Right renal pelvis (tissue), 4 donors: ENCODE measurements around the gene FBXO42. TPM values are rescaled to one million over a fixed set of nuclear protein-coding genes. Genes with fewer than 3 reads are reported as not detected.

Source experiments
- DNase-seq, 4 donors: peaks; one replicate each; pipeline ENCODE4 v3.0.0-alpha.2; 2013; ENCODE audit warnings: low read depth in 4 of 4, low spot score in 3 of 4, missing footprints in 1 of 4
- polyA plus RNA-seq, 4 donors: library from polyadenylated mRNA; unstranded; fragments of 120-200 nt; gene quantifications; one replicate each; pipeline ENCODE4 v1.2.1, GENCODE V29; 2013; ENCODE audit not compliant: insufficient read length in 4 of 4

Gene FBXO42
- polyA plus RNA-seq, 4 donors: 21.1 to 24.8 (median 22.1) TPM

DNA sequence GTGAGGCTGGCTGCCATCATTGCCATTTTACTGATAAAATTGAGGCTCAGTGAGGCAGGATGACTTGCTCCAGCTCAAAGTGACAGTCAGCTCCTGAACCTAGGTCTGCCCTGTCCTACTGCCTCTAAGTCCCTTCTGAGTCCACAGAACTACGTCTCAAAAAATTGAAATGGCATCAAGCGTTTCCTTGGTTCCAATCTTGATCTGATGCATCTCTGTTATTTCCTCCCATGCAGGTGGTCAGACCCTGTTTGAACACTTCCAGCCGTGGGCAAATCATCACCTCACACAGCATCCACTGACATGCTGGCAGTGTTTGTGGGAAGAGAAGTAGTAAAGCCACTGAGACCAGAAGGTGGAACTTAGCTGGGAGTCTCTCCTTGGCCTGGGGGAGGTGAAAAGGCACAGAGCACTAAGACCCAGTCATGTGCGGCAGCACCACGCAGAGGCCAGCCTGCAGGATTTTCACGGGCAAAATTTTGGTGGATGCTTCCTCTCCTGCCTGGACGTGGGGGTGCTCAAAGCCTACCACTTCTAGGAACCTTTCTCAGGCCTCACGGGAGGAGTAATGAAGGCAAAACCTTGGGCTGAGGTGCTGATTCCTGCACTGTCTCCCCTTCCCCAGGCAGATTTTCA is 107.5 kb downstream of the FBXO42 start:
- no peak for DNase-seq

DNA sequence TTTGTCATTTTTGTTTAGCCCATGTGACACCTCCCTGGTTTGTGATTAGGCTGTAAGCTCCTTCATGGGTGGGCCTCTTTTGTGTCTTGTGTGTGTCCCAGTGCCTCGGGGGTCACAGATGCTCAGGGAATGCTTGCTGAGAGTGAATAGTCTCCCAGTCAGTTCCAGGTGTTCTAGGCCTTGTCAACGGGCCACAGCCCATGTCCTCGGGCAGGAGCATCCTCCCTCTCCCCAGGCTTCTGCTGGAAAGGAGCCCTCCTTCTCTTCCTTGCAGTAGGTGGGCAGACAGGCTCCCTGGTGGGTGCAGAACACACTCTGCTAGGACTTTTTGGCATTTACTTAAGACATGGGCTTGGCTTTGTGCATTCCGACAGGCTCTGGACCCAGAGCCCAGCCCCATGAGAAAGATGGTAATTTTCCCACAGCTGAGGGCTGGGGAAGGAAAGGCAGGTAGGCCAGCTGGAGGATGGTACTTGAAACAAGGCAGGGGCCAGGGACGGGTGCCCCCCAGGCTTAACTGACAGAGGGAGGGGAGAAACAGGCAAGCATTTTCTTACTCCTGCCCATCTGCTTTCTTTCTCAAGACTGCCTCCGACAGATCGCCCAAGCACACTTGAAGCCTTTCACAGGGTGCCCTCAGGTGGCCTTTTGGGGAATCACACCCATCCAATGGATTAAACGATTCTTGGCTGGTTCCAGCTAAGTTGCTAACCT is 108.2 kb downstream of the FBXO42 start:
- peak in 3 of 4 donors; percentile 72 to 75 (median 74) for DNase-seq

DNA sequence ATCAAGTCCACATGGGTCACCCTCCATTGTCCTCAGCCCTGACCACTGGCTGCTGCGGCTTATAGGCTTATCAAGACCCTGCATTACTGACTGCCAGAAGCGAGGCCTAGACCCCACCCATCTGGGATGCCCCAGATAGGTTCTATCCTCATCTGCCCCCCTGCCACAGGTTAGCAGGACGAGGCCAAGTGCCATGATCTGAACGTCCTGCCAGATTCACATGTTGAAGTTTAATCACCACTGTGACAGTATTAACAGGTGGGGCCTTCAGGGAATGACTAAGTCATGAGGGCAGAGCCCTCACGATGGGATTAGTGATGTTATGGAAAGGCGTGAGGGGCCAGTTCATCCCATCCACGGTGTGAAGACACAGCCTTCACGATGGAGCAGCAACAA is 109.1 kb downstream of the FBXO42 start:
- no peak for DNase-seq

DNA sequence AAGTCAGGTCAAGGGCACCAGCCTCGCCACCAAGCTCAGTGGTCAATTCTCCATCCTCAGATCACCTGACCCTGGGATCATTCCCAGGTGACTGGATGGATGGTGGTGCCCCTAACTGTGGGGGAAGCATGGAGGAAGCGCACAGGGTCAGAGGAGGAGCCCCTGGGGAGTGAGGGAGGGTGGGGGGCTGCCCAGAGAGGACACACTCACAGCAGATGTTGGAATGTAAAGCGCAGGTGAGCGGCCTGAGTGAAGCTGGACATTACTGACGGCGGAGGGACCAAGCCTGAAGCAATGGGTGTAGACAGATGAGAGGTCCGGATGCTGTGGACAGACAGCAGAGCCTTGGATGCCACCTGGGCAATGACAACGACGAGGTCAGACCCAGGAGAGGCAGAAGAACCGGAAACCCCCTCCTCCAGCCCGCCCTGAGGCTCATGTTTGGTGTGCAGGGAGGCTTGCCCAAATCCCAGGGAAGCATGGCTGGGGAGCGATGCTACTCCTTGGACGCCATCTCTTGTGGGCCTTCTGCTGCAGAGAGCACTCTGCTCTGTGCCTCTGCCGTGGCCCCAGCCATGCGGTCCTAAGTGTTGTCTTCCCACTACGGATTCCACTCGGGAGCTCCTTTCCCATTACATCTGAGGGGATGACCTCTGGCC is 109.6 kb downstream of the FBXO42 start:
- no peak for DNase-seq

DNA sequence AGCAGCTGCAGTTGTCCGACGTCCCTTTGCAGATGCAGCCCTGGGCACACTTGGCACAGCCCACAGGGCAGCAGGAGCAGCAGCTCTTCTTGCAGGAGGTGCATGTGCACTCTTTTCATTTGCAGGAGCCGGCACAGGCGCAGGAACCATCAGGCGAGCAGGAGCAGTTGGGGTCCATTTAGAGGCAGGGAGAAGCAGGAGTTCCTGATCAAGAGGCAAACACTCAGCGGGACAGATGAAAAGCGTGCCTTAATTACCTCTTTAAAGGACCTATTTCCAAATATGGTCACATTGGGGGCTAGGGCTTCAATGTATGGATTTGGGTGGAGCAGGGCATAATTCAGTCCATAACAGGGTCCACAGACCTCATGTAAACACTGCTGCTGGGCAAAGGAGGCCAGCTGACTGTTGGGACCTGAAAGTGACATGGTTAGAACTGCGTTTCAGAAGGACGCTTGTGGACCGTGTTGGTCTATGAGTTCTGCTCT is 111.0 kb downstream of the FBXO42 start:
- no peak for DNase-seq

DNA sequence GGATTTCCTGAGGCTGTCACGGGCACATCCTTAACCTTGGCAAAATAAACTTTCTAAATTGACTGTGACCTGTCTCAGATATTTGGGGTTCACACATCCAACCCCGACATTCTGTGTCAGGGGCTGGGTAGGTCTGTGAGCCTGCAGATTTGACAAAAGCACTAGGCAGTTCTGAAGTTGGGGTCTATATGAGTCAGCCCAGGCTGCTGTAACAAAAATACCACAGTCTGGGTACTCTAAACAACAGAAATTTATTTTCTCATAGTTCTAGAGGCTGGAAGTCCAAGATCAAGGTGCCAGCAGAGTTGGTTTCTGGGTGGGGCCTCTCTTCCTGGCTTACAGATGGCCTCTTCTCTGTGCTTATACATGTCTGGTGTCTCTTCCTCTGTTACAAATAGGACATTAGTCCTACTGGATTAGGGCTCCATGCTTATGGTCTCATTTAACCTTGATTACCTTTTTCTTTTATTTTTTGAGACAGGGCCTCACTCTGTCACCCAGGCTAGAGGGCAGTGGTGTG is 112.2 kb downstream of the FBXO42 start:
- no peak for DNase-seq

DNA sequence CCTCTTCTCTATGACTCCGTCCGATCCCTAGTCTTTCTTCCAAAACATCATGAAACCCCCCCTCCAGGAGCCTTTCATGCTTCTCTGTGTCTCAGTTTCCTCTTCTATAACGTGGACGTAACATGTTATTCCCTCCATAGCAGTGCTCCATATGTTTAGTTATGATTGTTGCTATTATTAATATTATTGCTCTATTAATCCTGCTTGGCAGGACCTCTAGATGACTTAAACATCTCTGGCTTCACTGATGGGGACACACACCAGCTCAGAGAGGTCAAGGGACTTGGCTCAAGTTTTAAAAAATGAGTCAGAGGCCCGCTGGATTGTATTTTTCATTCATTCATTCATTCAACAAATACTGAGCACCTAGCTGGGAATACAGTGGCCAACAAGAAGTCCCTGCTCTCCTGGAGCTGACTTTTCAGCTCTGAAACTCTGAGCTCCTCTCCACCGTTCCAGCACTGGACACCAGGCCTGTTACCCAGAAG is 114.9 kb downstream of the FBXO42 start:
- DNase-seq: no peak

DNA sequence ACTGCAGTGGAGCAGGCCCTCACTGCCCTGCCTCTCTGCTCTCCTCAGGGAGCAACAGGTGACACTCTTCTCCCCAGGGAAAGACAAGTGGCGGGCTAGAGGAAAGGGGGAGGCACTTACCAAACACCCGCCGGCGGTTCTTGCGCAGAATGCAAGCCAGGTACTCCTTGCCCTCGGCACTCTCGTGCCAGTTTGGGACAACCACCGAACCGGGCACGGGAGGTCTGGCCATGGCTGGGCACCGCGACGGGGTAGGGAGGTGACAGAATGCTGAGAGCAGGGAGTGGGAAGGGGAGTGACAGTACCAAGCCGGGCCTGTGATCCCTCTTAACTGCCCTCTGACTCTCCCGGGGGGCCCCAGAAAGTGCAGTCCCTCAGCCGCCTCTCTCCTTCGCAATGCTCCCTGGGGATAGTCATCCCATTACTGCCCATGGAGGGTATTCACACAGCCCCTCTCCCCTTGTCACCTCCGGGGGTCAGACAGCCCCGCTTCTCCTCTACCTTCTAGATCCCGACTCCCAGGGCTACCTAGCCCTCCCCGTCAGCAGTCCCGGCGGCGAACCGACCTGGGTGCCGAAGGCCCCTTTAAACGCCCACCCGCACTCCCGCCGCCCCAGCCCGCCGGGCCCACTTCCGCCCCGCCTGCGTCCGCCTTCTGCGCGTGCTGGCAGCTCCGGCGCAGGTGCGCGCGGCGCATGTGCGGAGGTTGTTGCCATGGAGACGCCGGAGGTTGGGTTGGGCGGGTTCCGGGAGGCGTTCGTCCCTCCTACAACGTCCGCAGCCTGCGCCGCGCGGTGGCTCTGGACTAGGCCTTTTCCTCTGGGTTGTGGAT is 115.6 kb downstream of the FBXO42 start, which contains the start of gene CPLANE2:
Gene CPLANE2 (minus strand): TSS at position 673 of the 832 bp plus-strand sequence. CDS start 441 bp downstream, at position 232.
- DNase-seq: peak in 3 of 4 donors; percentile 86 to 89 (median 88)

DNA sequence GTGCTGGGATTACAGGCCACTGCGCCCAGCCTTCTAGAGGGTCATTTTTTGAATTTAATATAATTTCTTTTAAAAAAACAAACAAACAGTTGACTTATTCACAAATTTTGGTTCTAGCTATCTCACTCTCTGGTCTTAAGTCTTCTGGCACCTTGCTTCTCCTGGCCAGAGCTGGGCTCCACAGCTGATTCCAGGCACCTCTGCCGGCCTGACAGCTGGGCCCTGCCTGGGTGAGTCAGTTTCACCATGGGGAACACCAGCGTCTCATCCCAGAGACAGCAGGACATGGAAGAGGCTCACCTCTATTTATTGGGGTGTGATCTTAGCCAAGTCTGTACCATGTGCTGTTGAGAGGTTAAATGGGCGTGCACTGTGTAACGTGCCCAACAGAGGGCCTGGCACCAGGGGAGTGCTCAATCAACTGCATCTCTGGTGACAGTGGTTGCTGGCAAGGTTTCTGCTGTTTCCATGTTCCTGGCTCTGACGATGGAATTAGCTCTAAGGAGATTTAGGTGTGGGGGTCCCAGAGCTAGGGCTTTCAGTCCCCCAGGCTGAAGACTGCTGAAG is 116.3 kb downstream of the FBXO42 start:
- no peak for DNase-seq

DNA sequence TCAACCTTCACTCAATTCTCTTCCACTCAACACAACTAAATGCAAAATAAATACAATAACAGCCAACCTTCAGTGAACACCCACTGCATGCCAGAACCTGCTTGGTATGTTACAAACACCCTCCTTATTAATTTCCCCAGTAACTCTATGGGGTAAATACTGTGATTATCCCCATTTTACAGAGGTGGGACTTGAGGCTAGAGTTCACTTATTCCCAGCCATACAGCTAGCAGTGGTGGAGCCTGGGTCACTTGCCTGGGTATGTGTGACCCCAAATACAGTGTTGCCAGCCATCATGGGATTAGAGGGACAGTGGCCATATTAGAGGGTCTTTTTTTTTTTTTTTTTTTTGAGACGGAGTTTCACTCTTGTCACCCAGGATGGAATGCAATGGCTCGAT is 116.9 kb downstream of the FBXO42 start:
- DNase-seq: no peak

DNA sequence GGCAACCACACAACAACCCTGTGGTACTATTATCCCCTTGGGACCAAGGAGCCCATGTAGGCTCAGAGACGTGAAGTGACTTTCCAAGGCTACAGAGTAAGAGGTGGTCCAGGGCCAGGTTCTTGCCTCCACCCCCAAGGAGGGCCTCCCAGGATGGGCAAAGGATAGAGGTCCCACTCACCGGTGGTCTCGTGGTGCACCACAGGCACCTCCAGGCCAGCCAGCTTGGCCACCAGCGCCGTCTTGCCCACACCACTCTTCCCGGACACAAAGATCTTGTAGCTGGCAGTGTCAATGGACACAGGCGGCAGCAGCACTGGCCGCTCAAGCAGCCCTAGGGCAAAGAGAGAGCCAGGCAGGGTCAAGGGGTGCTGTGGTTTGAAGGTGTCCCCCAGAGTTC is 118.8 kb downstream of the FBXO42 start:
- no peak for DNase-seq

DNA sequence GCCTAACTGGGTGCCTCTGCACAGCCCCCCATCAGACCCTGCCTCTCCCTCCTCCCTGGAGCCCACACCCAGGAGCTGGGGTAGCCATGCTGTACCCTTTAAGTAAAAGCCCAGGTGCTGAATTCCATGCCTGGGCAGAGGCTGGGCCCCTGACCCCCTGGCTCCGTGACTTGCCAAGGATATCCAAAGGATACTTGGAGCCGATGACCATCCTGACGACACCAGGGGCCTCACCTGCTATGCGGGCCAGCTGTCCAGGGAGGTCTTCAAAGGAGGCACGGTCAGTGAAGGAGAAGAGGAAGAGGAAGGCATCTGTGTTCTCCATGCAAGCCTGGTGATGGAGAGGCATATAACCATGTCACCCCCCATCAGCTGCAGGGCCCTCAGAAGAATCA is 120.0 kb downstream of the FBXO42 start:
- DNase-seq: no peak

DNA sequence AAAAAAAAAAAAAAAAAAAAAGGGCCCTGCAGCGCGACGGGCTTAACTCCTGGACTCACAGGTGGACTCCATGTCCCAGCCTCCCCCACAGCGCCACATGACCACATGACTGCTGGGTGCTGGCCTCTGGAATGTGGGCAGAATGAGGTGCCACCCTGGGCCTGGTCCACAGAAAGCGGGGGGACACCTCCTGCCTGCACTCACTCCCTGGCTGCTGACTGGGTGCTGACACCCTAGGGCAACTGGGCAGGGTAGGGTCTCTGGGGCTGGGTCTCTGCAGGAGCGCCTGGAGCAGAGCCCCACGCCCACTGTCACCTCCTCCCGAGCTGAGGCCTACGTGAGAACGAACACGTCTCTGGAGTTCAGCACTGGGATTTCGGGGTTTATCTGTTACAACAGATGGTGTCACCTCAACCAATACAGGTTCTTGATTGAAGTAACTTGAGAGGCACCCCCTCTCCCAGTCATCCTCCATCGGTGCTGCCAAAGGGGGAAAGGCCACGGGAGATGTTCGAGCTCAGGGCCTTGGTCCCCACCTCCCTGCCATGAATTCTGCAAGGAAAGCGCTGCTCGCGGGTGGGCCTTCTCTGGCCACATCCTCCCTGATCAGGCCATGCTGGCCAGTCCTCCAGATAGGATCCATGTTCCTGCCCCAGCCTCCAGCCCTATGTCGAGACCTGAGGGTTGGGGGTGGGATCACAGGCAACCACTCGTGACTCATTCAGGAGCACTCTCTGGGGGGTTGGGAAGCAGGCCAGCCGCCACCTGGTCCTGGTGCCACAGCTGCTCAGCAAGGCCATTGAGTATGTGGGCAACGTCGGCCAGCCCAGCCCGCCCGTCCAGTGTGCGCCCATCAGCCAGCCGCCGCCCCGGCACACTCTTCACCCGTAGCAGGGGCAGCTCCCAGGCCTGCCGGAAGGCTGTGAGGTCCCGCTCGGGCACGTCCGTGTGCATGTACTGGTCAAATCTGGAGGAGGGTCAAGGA is 120.7 kb downstream of the FBXO42 start:
- no peak for DNase-seq

DNA sequence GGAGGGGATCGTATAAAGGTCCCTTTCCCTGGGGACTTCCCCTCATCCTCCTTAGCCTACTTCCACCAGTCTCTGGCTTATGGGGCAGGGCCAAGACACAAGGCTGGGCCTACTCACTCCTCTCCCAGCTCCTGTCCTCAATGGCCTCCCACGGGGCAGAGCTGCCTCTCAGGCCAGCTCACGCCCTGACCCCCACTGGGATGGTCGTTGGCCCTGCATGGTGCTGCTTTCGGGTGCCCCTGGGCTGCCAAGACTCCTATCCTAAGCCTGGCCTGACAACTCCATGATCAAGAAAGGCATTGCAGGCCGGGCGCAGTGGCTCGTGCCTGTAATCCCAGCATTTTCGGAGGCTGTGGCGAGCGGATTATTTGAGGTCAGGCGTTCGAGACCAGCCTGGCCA is 121.5 kb downstream of the FBXO42 start:
- DNase-seq: no peak

DNA sequence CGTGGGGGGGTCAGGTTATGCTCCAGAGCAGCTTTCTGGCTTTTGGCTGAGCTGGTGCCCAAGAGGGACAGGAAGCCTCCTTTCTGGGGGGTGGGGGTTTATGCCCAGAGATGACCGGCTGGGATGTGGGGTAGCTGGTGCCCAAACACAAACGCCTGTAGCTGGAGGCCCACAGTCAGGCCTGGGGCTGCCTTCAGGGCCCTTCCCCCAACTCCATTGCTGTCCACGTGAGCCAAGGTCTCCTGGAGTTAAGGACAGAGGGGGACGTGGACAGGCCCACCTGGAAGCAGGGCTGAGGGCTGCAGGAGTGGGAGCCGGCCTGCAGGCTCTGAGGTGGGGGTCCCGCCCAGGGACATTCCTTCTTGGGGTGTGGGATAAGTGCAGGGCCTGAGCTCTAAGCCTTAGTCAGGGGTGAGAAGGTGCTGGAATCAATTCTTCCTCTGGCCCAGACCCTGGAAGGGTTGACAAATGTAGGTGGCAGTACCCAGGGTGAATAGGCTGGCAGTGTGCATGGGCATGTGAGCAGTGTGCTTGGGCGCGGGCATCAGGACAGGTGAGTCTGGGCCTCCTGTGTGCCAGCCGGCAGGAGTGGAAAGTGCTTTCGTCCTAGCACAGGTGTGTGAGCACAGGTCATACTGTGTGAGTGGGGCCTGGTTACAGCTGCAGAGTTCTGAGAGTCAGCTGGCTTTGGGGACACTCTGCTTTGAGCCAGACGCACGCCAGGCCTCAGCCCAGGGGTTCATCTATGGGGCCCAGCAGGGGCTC is 122.1 kb downstream of the FBXO42 start:
- DNase-seq: no peak

DNA sequence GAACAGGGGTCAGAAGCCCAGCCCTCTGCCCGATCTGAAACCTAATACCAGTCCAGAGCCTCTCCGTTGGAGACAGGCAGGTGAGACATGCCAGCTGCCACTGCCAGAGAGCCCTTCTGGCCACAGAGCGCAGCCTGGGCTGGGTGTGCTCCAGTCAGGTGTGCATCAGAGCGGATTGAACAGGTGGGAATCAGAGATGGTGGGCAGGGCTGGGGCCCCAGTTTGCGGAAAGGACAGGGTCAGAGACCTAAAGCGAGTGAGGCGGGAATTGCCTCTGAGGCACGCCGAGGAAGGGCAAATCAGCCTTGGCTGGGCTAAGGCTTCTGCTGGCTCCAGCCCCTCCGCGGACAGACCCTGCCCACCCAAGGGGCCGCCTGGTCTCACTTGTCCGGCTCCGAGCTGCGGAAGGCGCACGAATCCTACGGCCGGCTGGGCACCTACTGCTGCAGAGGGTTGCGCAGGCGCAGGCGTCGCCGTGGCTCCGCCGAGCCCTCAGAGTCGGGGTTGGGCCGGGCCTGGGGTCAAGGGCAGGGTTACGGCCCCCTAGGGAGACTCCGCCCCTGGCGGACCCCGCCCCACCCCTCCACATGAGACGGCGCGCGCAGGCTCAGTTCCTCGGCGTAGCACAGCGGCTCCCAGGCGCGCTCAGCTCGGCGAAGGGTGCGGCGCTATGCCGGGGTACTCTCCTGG is 125.6 kb downstream of the FBXO42 start:
- DNase-seq: no peak

DNA sequence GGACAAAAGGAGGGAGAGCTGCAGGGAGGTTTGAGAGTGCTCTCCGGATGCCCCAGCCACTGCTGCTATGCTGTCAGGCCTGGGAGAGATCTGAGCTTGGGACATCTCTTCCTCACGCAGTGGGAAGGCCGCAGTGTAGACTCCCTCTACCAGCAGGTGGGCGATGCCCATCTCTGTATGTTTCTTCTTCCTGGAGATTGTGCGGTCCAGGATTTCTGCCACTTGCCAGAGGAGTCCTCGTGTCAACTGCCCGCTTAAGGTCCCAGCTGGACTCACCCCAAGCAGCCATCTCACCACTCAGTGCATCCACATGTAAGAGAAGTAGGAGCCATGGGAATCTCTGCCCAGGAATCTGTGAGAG is 126.2 kb downstream of the FBXO42 start:
- no peak for DNase-seq

DNA sequence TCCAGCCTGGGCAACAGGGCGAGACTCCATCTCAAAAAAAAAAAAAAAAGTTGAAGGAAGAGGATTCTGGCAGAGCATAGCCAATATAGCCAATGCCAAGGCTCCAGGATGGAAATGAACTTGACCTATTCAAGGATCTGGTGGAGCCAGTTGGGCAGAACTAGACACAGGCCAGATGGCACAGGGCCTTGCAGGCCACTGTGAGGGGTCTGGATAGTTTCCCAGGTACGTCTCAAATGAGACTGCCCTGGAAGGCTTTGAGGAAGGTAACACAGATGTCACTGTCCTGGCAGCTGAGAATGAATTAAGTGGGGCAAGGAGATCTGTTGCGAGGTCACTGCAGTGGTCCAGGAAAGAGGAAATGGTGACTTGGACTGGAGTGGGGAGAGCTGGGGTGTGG is 127.8 kb downstream of the FBXO42 start:
- no peak for DNase-seq
